Thyroid gland (tissue), 4 donors: ENCODE data around the gene ABCC9.

ENCODE experiments used
- CTCF ChIP-seq, 6 experiments: fragments of 200-600 bp in 3 of 6; fragments of 450-650 bp in 3 of 6; sonication (generic) in 3 of 6; IDR thresholded peaks; one replicate each; pipeline ENCODE4 v1.5.1; 2016 to 2019; ENCODE audit warnings: antibody characterized with exemption in 6 of 6, mild to moderate bottlenecking in 2 of 6, inconsistent platforms in 1 of 6, moderate library complexity in 1 of 6
- POLR2A ChIP-seq, 2 donors: fragments of 450-650 bp; IDR thresholded peaks; one replicate each; pipeline ENCODE4 v1.6.1; 2017; ENCODE audit warnings: antibody characterized with exemption in 2 of 2, mild to moderate bottlenecking in 2 of 2, moderate library complexity in 1 of 2

DNA sequence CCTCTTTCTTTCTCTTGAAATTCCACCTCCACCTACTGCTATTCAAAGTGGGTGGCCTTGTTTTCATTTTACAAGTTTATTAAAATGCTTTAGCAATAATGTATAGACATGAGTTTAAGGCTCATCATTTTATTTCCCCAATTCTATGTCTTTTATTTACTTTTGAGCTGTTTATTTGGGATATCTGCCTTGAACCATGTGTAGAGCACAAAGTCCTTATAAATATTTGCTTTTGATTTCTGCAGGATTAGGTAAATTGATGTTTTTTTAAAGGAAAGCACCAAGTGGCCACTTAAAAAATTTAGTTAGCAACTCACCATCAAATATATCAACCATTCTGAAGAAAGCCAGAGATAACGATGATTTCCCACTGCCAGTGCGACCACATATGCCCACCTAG, 126.9 kb downstream of the ABCC9 start:
- TF ChIP-seq POLR2A (IDR thresholded peaks at IDR 0.05) = no peak
- no peak for TF ChIP-seq CTCF (IDR thresholded peaks at IDR 0.05)
